Esophagus muscularis mucosa (tissue), 4 donors: ENCODE measurements around the gene MID1. TPM values are rescaled to one million over a fixed set of nuclear protein-coding genes. Genes with fewer than 3 reads are reported as not detected.

Source experiments
- DNase-seq: peaks from one replicate; pipeline ENCODE4 v3.0.0-alpha.2; 2017; ENCODE audit errors: extremely low spot score
- H3K27ac ChIP-seq, 4 donors: fragments of 200-600 bp; sonication (generic); replicated peaks in 1 of 4; 1 replicate in 3 of 4; 2 replicates in 1 of 4; pipeline ENCODE4 v1.5.1; 2016 to 2019; ENCODE audit warnings: mild to moderate bottlenecking in 1 of 4
- H3K27me3 ChIP-seq, 4 donors: fragments of 200-600 bp; sonication (generic); one replicate each; pipeline versions ENCODE4 v1.5.1 to v1.6.0; 2016 to 2019
- H3K36me3 ChIP-seq, 4 donors: fragments of 200-600 bp; sonication (generic); one replicate each; pipeline ENCODE4 v1.5.1; 2016 to 2019
- H3K4me1 ChIP-seq, 4 donors: fragments of 200-600 bp; sonication (generic); one replicate each; pipeline ENCODE4 v1.5.1; 2016 to 2019
- H3K4me3 ChIP-seq, 4 donors: fragments of 200-600 bp; sonication (generic); 1 replicate in 2 of 4; 2 replicates in 2 of 4; pipeline ENCODE4 v1.5.1; 2016 to 2019; ENCODE audit warnings: mild to moderate bottlenecking in 4 of 4, moderate library complexity in 1 of 4
- H3K9me3 ChIP-seq, 4 donors: fragments of 200-600 bp; sonication (generic); 1 replicate in 3 of 4; 2 replicates in 1 of 4; pipeline ENCODE4 v1.5.1; 2016 to 2019
- CTCF ChIP-seq, 3 experiments: fragments of 200-600 bp in 2 of 3; fragments of 450-650 bp in 1 of 3; sonication (generic) in 2 of 3; IDR thresholded peaks; one replicate each; pipeline ENCODE4 v1.5.1; 2017 to 2019; ENCODE audit warnings: antibody characterized with exemption in 3 of 3, mild to moderate bottlenecking in 2 of 3, moderate library complexity in 1 of 3
- EP300 ChIP-seq: sonication (generic); formaldehyde crosslinking; IDR thresholded peaks from one replicate; pipeline ENCODE4 v1.6.1; 2017; ENCODE audit warnings: antibody characterized with exemption
- POLR2A ChIP-seq: fragments of 450-650 bp; IDR thresholded peaks from one replicate; pipeline ENCODE4 v1.6.1; 2017; ENCODE audit warnings: antibody characterized with exemption, moderate library complexity, mild to moderate bottlenecking, low read depth
- POLR2AphosphoS5 ChIP-seq, 2 donors: sonication (generic); formaldehyde crosslinking; IDR thresholded peaks; one replicate each; pipeline ENCODE4 v1.6.1; 2017; ENCODE audit warnings: antibody characterized with exemption in 2 of 2
- WGBS: methylation state at CpG from one replicate; pipeline ENCODE4 v1.1.5; 2018; 5-methylcytosine and 5-hydroxymethylcytosine counted together
- intact Hi-C: fragments of 100-400 bp; cut with DNase I; formaldehyde crosslinking; loops from one replicate; pipeline ENCODE4 v1.15.1; 2023
- total RNA-seq, 4 donors: library from RNA; depleted of rRNA; stranded (reverse); fragments of >200 nt; gene quantifications; one replicate each; pipeline versions ENCODE4 v1.1.0 to v1.2.1, GENCODE V29; 2016

MID1 gene
- total RNA-seq, 4 donors from 2014 or later = 11.2 to 22.0 (median 16.2) TPM

GRCh38 chrX:10450959-10451355 is 169.4 kb downstream of the MID1 start:
- H3K27ac ChIP-seq = peak overlapping the region in 2 of 4 donors; percentile 23 to 27
- WGBS = 72% methylated on average over 4 of the region's 4 CpGs
- no peak overlapping the region for H3K4me3 ChIP-seq
- intact Hi-C loops = no loop called here
- TF ChIP-seq POLR2A (no peak), POLR2AphosphoS5 (IDR thresholded peaks at IDR 0.05) (no peak), CTCF (IDR thresholded peaks at IDR 0.05) (no peak), EP300 (no peak)
- no peaks in the 10 kb centered on the region for H3K9me3 ChIP-seq
- peaks cover 0 to 19% (median 6%) of the 10 kb centered on the region in 4 donors for H3K36me3 ChIP-seq
- no peaks in the 10 kb centered on the region for H3K27me3 ChIP-seq
- peaks cover 0 to 13% (median 4%) of the 10 kb centered on the region in 4 donors for H3K4me1 ChIP-seq
- no peak for DNase-seq

GRCh38 chrX:10450229-10450958 is 170.0 kb downstream of the MID1 start:
- 53% methylated on average over 5 of the region's 5 CpGs for WGBS
- H3K27me3 ChIP-seq = no peaks in the 10 kb centered on the region

GRCh38 chrX:10447564-10448214 is 172.7 kb downstream of the MID1 start:
- no peak overlapping the region for H3K4me3 ChIP-seq
- 62% methylated on average over 4 of the region's 4 CpGs for WGBS
- H3K27ac ChIP-seq = no peak overlapping the region
- no peak for DNase-seq
- intact Hi-C loops = no loop called here
- TF ChIP-seq POLR2A = no peak
- TF ChIP-seq POLR2AphosphoS5 (IDR thresholded peaks at IDR 0.05) = no peak
- TF ChIP-seq CTCF (IDR thresholded peaks at IDR 0.05) = no peak
- TF ChIP-seq EP300 = no peak
- H3K36me3 ChIP-seq = peaks cover 0 to 5% (median 0%) of the 10 kb centered on the region in 4 donors
- no peaks in the 10 kb centered on the region for H3K27me3 ChIP-seq
- H3K9me3 ChIP-seq = no peaks in the 10 kb centered on the region
- peaks cover 0 to 13% (median 4%) of the 10 kb centered on the region in 4 donors for H3K4me1 ChIP-seq

More at GRCh38 chrX:10450229-10450958, 170.0 kb downstream of the MID1 start:
- Histone ChIP-seq H3K9me3 (no peaks in the 10 kb centered on the region), H3K27ac (peak overlapping the region in 3 of 4 donors; percentile 14 to 55 (median 23)), H3K36me3 (peaks cover 0 to 19% (median 6%) of the 10 kb centered on the region in 4 donors), H3K4me1 (peaks cover 0 to 13% (median 4%) of the 10 kb centered on the region in 4 donors), H3K4me3 (no peak overlapping the region)
- no peak for DNase-seq
- intact Hi-C loops = no loop called here
- TF ChIP-seq POLR2A (no peak), POLR2AphosphoS5 (IDR thresholded peaks at IDR 0.05) (no peak), CTCF (IDR thresholded peaks at IDR 0.05) (no peak)

GRCh38 chrX:10444204-10444603 is 176.2 kb downstream of the MID1 start:
- intact Hi-C loops = no loop called here
- WGBS = 76% methylated on average over 2 of the region's 2 CpGs
- TF ChIP-seq CTCF (IDR thresholded peaks at IDR 0.05) = no peak
- TF ChIP-seq EP300 = no peak
- Histone ChIP-seq H3K9me3 (no peaks in the 10 kb centered on the region), H3K36me3 (peaks cover 0 to 1% (median 0%) of the 10 kb centered on the region in 4 donors), H3K4me3 (no peak overlapping the region), H3K4me1 (peaks cover 0 to 6% (median 0%) of the 10 kb centered on the region in 4 donors), H3K27ac (no peak overlapping the region), H3K27me3 (no peaks in the 10 kb centered on the region)
- no peak for DNase-seq
